Right lobe of liver (tissue), 4 donors: Measurements from ENCODE around the gene TCEANC2.

ENCODE experiments used
- CTCF ChIP-seq, 4 donors: fragments of 200-600 bp in 3 of 4; fragments of 450-650 bp in 1 of 4; IDR thresholded peaks; one replicate each; pipeline versions ENCODE4 v1.5.1 to v1.8.0; 2016 to 2022; ENCODE audit warnings: antibody characterized with exemption in 4 of 4, mild to moderate bottlenecking in 2 of 4
- POLR2A ChIP-seq: fragments of 450-650 bp; IDR thresholded peaks from one replicate; pipeline ENCODE4 v1.6.1; 2017; ENCODE audit warnings: antibody characterized with exemption, mild to moderate bottlenecking
- donor health status: DM: no; HTN: no; CAD: no.
- donor health status: DM: no; HTN: no; CAD: no.
- donor health status: DM: no; HTN: yes; CAD: no.

DNA sequence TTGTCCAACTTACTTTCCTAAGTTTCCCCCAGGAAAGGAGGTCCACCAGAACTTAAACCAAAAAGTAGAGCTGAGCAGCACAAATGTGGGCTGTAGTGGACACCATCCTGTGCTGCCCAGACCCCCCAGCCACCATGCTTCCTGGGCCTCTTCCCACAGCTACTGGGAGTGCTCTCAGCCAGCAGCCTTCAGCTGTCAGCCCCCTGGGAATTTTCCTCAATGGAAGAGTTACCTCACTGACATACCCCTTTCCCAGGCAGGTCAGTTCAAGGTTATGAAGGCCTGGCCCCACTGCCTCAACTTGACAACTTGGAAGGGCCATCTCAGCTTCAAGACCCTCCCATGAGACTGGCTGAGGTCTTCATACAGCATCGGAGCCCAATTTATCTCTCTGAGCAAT lies 51.7 kb downstream of the TCEANC2 start:
- TF ChIP-seq CTCF (IDR thresholded peaks at IDR 0.05) (no peak), POLR2A (no peak)
